ENCODE measurements around the gene KLF11. TPM values are rescaled to one million over a fixed set of nuclear protein-coding genes. Genes with fewer than 3 reads are reported as not detected.

KLF11 gene
- total and polyA plus RNA-seq, 2 of the 8 experiments (the other 6 are each of a cell fraction or from before 2014, with no cell fraction given), result 6.4 to 10.1 TPM

DNA sequence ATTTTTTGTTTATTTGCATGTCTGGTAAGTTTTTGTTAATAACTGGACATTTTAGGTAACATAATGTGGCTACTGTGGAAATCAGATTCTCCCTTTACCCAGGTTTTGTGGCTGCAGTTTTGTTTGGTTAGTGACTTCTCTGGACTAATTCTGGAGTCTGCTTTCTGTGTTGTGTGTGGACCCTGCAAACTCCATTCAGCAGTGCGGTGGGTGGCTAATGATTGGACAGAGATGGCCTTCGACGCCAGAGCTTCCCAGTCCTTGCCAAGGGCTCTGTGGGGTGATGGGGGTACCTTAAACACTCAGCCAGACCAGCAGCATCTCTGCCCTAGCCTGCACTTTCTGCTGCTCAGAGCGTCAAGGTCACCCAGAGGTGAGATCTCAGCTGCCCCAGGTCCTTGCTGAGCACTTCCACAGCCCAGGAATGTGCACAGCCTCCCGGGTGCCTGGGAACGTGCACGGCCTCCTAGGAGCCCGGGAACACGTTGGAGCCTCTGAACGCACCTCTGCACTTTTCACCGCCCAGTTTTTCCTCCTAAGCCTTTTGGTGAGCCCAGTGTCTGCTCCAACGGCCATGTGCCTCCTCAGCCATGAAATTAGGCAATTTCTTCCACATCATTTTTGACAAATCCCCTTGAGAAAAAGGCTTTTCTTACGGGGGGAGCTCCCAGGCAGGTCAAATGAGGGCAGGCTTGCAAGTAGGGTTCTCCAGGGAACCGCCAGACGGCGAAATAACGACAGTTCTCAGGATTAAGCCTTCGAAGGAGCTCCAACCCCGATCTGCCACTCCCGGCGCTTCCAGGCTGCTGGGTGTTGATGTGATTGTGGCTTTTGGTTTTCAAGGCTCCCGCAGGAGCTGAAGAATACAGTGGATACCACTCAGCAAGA lies 35.2 kb upstream of the KLF11 start (continued):
- TF ChIP-seq HDAC2 (IDR thresholded peaks at IDR 0.05; ENCODE audit: borderline replicate concordance in 1 of 2, low read depth in 2 of 2, low read length in 2 of 2) (no peak), SIRT6 (IDR thresholded peaks at IDR 0.05; ENCODE audit: low read length) (no peak), SP1 (IDR thresholded peaks at IDR 0.05; ENCODE audit: low read depth, low read length) (no peak), FOSL1 (IDR thresholded peaks at IDR 0.05; ENCODE audit: insufficient read depth, low read depth, low read length) (no peak)
